H1 (cell line): ENCODE results near the gene ZNF562. TPM values are rescaled to one million over a fixed set of nuclear protein-coding genes. Genes with fewer than 3 reads are reported as not detected.

ENCODE experiments used
- CTCF ChIA-PET: fragments of 300-600 bp; sonication (Branson Sonifier 250); formaldehyde crosslinking; loops from one replicate; lab custom pipeline; 2021; ENCODE audit not compliant: partially characterized antibody; lab: Charles Lee
- POLR2A ChIA-PET: fragments of 300-600 bp; sonication (Branson Sonifier 250); formaldehyde crosslinking; loops from one replicate; lab custom pipeline; 2021; ENCODE audit warnings: inconsistent platforms; ENCODE audit not compliant: partially characterized antibody; lab: Charles Lee
- DNase-seq, 2 experiments: peaks; one replicate each; pipeline versions ENCODE4 v3.0.0 to v3.0.0-alpha.2; 2010 to 2022; ENCODE audit warnings: low spot score in 2 of 2, low read depth in 1 of 2, mixed read lengths in 1 of 2
- FAIRE-seq: peaks from 2 replicates; lab custom pipeline; 2011; peaks lifted over from hg19 to GRCh38; lab: Jason Lieb, UNC
- H2AFZ ChIP-seq: 2 replicates; pipeline ENCODE4 v1.8.1; 2012; ENCODE audit warnings: low read length, inconsistent platforms
- H2AK5ac ChIP-seq: 2 replicates; pipeline ENCODE4 v1.6.1; 2013; ENCODE audit warnings: low read depth, low read length
- H2BK120ac ChIP-seq: replicated peaks from 2 replicates; pipeline ENCODE3; 2013; ENCODE audit warnings: low read depth, low read length, inconsistent platforms
- H2BK12ac ChIP-seq: 2 replicates; pipeline ENCODE4 v1.6.1; 2013; ENCODE audit warnings: low read depth, low read length
- H2BK15ac ChIP-seq: 2 replicates; pipeline ENCODE4 v1.6.1; 2013; ENCODE audit warnings: low read length
- H2BK20ac ChIP-seq: 2 replicates; pipeline ENCODE4 v1.6.1; 2013; ENCODE audit warnings: low read length
- H2BK5ac ChIP-seq: 2 replicates; pipeline ENCODE4 v1.6.1; 2013; ENCODE audit warnings: low read depth, low read length
- H3K14ac ChIP-seq: 2 replicates; pipeline ENCODE4 v1.6.1; 2013; ENCODE audit warnings: inconsistent platforms; ENCODE audit not compliant: insufficient read length
- H3K18ac ChIP-seq: 2 replicates; pipeline ENCODE4 v1.6.1; 2013; ENCODE audit warnings: low read length; ENCODE audit errors: extremely low read depth
- H3K23ac ChIP-seq: 2 replicates; pipeline ENCODE4 v1.6.1; 2013; ENCODE audit warnings: inconsistent platforms; ENCODE audit not compliant: insufficient read length
- H3K23me2 ChIP-seq: 2 replicates; pipeline ENCODE4 v1.6.1; 2013; ENCODE audit warnings: low read depth, low read length
- H3K27ac ChIP-seq: 2 replicates; pipeline ENCODE4 v1.6.1; 2011; ENCODE audit warnings: low read depth, low read length, inconsistent platforms
- H3K27me3 ChIP-seq, 4 experiments: replicated peaks in 1 of 4; 1 replicate in 1 of 4; 2 replicates in 3 of 4; pipeline versions ENCODE4 v1.6.1 to v1.8.1; 2011 to 2013; ENCODE audit warnings: low read length in 3 of 4, mild to moderate bottlenecking in 3 of 4, inconsistent platforms in 2 of 4, mixed read lengths in 2 of 4, moderate library complexity in 1 of 4; ENCODE audit not compliant: control insufficient read depth in 3 of 4, insufficient read depth in 3 of 4; ENCODE audit errors: extremely low read depth in 1 of 4
- H3K36me3 ChIP-seq, 4 experiments: 2 replicates each; pipeline versions ENCODE4 v1.6.1 to v1.8.1; 2011 to 2013; ENCODE audit warnings: mild to moderate bottlenecking in 4 of 4, low read length in 3 of 4, moderate library complexity in 2 of 4, control low read depth in 1 of 4, inconsistent platforms in 1 of 4; ENCODE audit not compliant: insufficient read depth in 4 of 4, control insufficient read depth in 2 of 4
- H3K4ac ChIP-seq: replicated peaks from 2 replicates; pipeline ENCODE3; 2013; ENCODE audit warnings: low read length, low read depth, mixed read lengths, inconsistent platforms; ENCODE audit not compliant: insufficient read length
- H3K4me1 ChIP-seq, 4 experiments: replicated peaks in 1 of 4; 1 replicate in 1 of 4; 2 replicates in 3 of 4; pipeline versions ENCODE4 v1.6.1 to v1.8.1; 2011 to 2013; ENCODE audit warnings: low read length in 3 of 4, inconsistent platforms in 2 of 4, mixed read lengths in 1 of 4; ENCODE audit not compliant: insufficient read depth in 4 of 4, control insufficient read depth in 3 of 4
- H3K4me2 ChIP-seq, 2 experiments: 2 replicates each; pipeline versions ENCODE4 v1.6.1 to v1.8.1; 2011 to 2013; ENCODE audit warnings: low read depth in 2 of 2, low read length in 2 of 2, control low read depth in 1 of 2, inconsistent platforms in 1 of 2, mild to moderate bottlenecking in 1 of 2; ENCODE audit not compliant: insufficient read depth in 1 of 2
- H3K4me3 ChIP-seq, 4 experiments: fragments of 200-600, 300-600 bp in 1 of 4; sonication (generic), shearing (Covaris generic), sonication (Bioruptor Twin) in 1 of 4; 2 replicates each; pipeline versions ENCODE4 v1.5.1 to v1.8.1; 2011 to 2016; ENCODE audit warnings: low read length in 4 of 4, low read depth in 3 of 4, control low read depth in 2 of 4, inconsistent platforms in 2 of 4, mild to moderate bottlenecking in 2 of 4, mixed read lengths in 1 of 4, moderate library complexity in 1 of 4; ENCODE audit not compliant: insufficient read depth in 2 of 4; ENCODE audit errors: extremely low read depth in 1 of 4
- H3K56ac ChIP-seq: replicated peaks from 2 replicates; pipeline ENCODE3; 2013; ENCODE audit warnings: low read depth, mild to moderate bottlenecking, mixed read lengths, low read length, inconsistent platforms; ENCODE audit not compliant: insufficient read length
- H3K79me1 ChIP-seq: 2 replicates; pipeline ENCODE4 v1.6.1; 2013; ENCODE audit warnings: low read depth, low read length, control low read depth
- H3K79me2 ChIP-seq, 2 experiments: 2 replicates each; pipeline versions ENCODE4 v1.6.1 to v1.8.1; 2012 to 2013; ENCODE audit warnings: low read length in 2 of 2, mild to moderate bottlenecking in 2 of 2, inconsistent platforms in 1 of 2; ENCODE audit not compliant: insufficient read depth in 2 of 2, control insufficient read depth in 1 of 2
- H3K9ac ChIP-seq, 4 experiments: replicated peaks in 1 of 4; 1 replicate in 1 of 4; 2 replicates in 3 of 4; pipeline versions ENCODE4 v1.6.1 to v1.8.1; 2011 to 2013; ENCODE audit warnings: low read depth in 3 of 4, low read length in 3 of 4, control low read depth in 2 of 4, mild to moderate bottlenecking in 2 of 4, moderate library complexity in 2 of 4, inconsistent platforms in 1 of 4; ENCODE audit errors: extremely low read depth in 1 of 4
- H3K9me3 ChIP-seq, 2 experiments: 2 replicates each; pipeline versions ENCODE4 v1.6.1 to v1.8.1; 2012 to 2013; ENCODE audit warnings: mild to moderate bottlenecking in 2 of 2, moderate library complexity in 2 of 2, control low read depth in 1 of 2, inconsistent platforms in 1 of 2, low read depth in 1 of 2, low read length in 1 of 2, mixed read lengths in 1 of 2; ENCODE audit not compliant: insufficient read depth in 2 of 2
- H4K20me1 ChIP-seq, 2 experiments: replicated peaks in 1 of 2; 2 replicates each; pipeline versions ENCODE3 to v1.8.1; 2011 to 2013; ENCODE audit warnings: inconsistent platforms in 2 of 2, low read length in 2 of 2, mild to moderate bottlenecking in 1 of 2; ENCODE audit not compliant: insufficient read depth in 2 of 2, control insufficient read depth in 1 of 2
- H4K5ac ChIP-seq: 2 replicates; pipeline ENCODE4 v1.6.1; 2013; ENCODE audit warnings: low read length, low read depth, mixed read lengths, inconsistent platforms; ENCODE audit not compliant: insufficient read length
- H4K8ac ChIP-seq: 2 replicates; pipeline ENCODE4 v1.8.0; 2013; ENCODE audit warnings: mild to moderate bottlenecking, moderate library complexity, low read length, inconsistent platforms; ENCODE audit not compliant: insufficient read depth; ENCODE audit errors: extremely low read depth
- H4K91ac ChIP-seq: replicated peaks from 2 replicates; pipeline ENCODE3; 2013; ENCODE audit warnings: low read length, mixed read lengths, inconsistent platforms; ENCODE audit not compliant: insufficient read length
- CHD2 ChIP-seq: IDR thresholded peaks from 2 replicates; pipeline ENCODE4 v1.6.1; 2012; ENCODE audit warnings: low read length, improper control_type of control experiment
- CREB1 ChIP-seq: IDR thresholded peaks from 2 replicates; pipeline ENCODE4 v1.6.1; 2012; ENCODE audit warnings: inconsistent platforms
- CTBP2 ChIP-seq: IDR thresholded peaks from 2 replicates; pipeline ENCODE4 v1.7.0; 2011; ENCODE audit warnings: borderline replicate concordance, mild to moderate bottlenecking, moderate library complexity, mixed read lengths, low read length; ENCODE audit not compliant: insufficient read depth, insufficient read length
- EP300 ChIP-seq, 2 experiments: IDR thresholded peaks; 1 replicate in 1 of 2; 2 replicates in 1 of 2; pipeline ENCODE4 v1.6.1; 2011 to 2012; ENCODE audit warnings: low read depth in 2 of 2, low read length in 2 of 2, mild to moderate bottlenecking in 2 of 2, borderline replicate concordance in 1 of 2, inconsistent platforms in 1 of 2, moderate library complexity in 1 of 2
- JUN ChIP-seq: IDR thresholded peaks from 2 replicates; pipeline ENCODE4 v1.6.1; 2011; ENCODE audit warnings: low read depth, mild to moderate bottlenecking, improper control_type of control experiment, low read length
- KDM4A ChIP-seq: IDR thresholded peaks from one replicate; pipeline ENCODE4 v1.7.1; 2012; ENCODE audit warnings: low read depth, mild to moderate bottlenecking, moderate library complexity, low read length, inconsistent platforms; ENCODE audit not compliant: severe bottlenecking
- KDM5A ChIP-seq: fragments of 200-600 bp; IDR thresholded peaks from 2 replicates; pipeline ENCODE4 v1.7.1; 2012; ENCODE audit warnings: mild to moderate bottlenecking, low read length, inconsistent platforms, mixed read lengths
- TBP ChIP-seq: IDR thresholded peaks from 2 replicates; pipeline ENCODE4 v1.6.1; 2011; ENCODE audit warnings: low read depth, low read length, improper control_type of control experiment
- WGBS, 2 experiments: shearing (Covaris generic) in 1 of 2; methylation state at CpG; one replicate each; pipeline versions ENCODE4 v1.1.6 to v1.1.7; 2013 to 2015; ENCODE audit warnings: low lambda C conversion rate in 2 of 2, mixed read lengths in 2 of 2, inconsistent platforms in 1 of 2, low coverage in 1 of 2, missing lambda C conversion rate in 1 of 2; ENCODE audit not compliant: insufficient replicate concordance in 2 of 2, insufficient coverage in 1 of 2, insufficient read length in 1 of 2; ENCODE audit errors: extremely low coverage in 1 of 2, missing lambda C conversion rate in 1 of 2; 5-methylcytosine and 5-hydroxymethylcytosine counted together
- polyA plus RNA-seq, 7 experiments: library from polyadenylated mRNA; depleted of rRNA in 3 of 7; stranded (reverse) in 5 of 7; unstranded in 2 of 7; fragments of >200 nt in 5 of 7; fragments of 200-250 nt in 2 of 7; gene quantifications; 1 replicate in 5 of 7; 2 replicates in 1 of 7; 4 replicates in 1 of 7; pipeline versions ENCODE4 v1.2.1 to v1.2.3, GENCODE V29; 2011 to 2013; ENCODE audit warnings: missing spikeins in 2 of 7, mixed read lengths in 2 of 7
- total RNA-seq: library from RNA; stranded (reverse); fragmentation: NEBNext Ultra II Directional; extraction: Animal tissue kit (Norgen Biotek cat#: 25700); gene quantifications from 2 replicates; pipeline ENCODE4 v1.2.1, GENCODE V29; 2021
- TF ChIP-seq, protein P1 (sequence below), 3 experiments: IDR thresholded peaks; 1 replicate in 2 of 3; 2 replicates in 1 of 3; pipeline versions ENCODE4 v1.5.1 to v1.6.1; 2011; ENCODE audit warnings: low read length in 3 of 3, mild to moderate bottlenecking in 3 of 3, inconsistent platforms in 2 of 3, low read depth in 1 of 3, moderate library complexity in 1 of 3; ENCODE audit not compliant: insufficient read depth in 1 of 3; ENCODE audit errors: control extremely low read depth in 1 of 3

The ZNF562 gene
- total and polyA plus RNA-seq, 2 of the 8 experiments (the other 6 are each of a cell fraction or from before 2014, with no cell fraction given), result 0.12 to 2.5 TPM

- no peak overlapping the region for H2BK120ac ChIP-seq
- no peak overlapping the region for H2BK20ac ChIP-seq
- POLR2A ChIA-PET, result no interaction called here
- H3K4me2 ChIP-seq, result no peak overlapping the region
- FAIRE-seq (no peak), DNase-seq (no peak)
- no peak overlapping the region for H4K8ac ChIP-seq
- no peaks in the 10 kb centered on the region; a peak in 1 of 7 replicates for H3K4me1 ChIP-seq
- H3K14ac ChIP-seq, result no peak overlapping the region
- no peak overlapping the region for H3K27ac ChIP-seq
- TF ChIP-seq CTBP2 (no peak), JUN (no peak), TBP (no peak), CHD2 (no peak), CREB1 (no peak), EP300 (IDR thresholded peaks at IDR 0.05; ENCODE audit: borderline replicate concordance in 1 of 2, low read depth in 2 of 2, low read length in 2 of 2) (no peak), KDM5A (no peak), KDM4A (no peak)
- TF ChIP-seq, protein P1, sequence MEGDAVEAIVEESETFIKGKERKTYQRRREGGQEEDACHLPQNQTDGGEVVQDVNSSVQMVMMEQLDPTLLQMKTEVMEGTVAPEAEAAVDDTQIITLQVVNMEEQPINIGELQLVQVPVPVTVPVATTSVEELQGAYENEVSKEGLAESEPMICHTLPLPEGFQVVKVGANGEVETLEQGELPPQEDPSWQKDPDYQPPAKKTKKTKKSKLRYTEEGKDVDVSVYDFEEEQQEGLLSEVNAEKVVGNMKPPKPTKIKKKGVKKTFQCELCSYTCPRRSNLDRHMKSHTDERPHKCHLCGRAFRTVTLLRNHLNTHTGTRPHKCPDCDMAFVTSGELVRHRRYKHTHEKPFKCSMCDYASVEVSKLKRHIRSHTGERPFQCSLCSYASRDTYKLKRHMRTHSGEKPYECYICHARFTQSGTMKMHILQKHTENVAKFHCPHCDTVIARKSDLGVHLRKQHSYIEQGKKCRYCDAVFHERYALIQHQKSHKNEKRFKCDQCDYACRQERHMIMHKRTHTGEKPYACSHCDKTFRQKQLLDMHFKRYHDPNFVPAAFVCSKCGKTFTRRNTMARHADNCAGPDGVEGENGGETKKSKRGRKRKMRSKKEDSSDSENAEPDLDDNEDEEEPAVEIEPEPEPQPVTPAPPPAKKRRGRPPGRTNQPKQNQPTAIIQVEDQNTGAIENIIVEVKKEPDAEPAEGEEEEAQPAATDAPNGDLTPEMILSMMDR (IDR thresholded peaks at IDR 0.05; ENCODE audit: control extremely low read depth in 1 of 3, insufficient read depth in 1 of 3, low read depth in 1 of 3, low read length in 3 of 3), result no peak
- 100% methylated on average over 1 of the region's 1 CpG; no CpG with 5 or more reads in 1 of the 2 experiments for WGBS, 2 experiments
- peaks cover 0 to 44% (median 13%) of the 10 kb centered on the region in 4 experiments; a peak in 6 of 8 replicates for H3K36me3 ChIP-seq
- H3K9ac ChIP-seq, result no peak overlapping the region
- H2AK5ac ChIP-seq, result no peak overlapping the region
- no peak overlapping the region for H4K91ac ChIP-seq
- no peaks in the 10 kb centered on the region for H3K27me3 ChIP-seq
- no peaks in the 10 kb centered on the region for H4K20me1 ChIP-seq
- no peaks in the 10 kb centered on the region; the same call in 1 of the 2 replicates for H3K23me2 ChIP-seq
- H3K79me1 ChIP-seq, result no peaks in the 10 kb centered on the region
- H2BK15ac ChIP-seq, result no peak overlapping the region
- CTCF ChIA-PET, result interaction anchor here (0.6 kb wide), 1 partner anchor 45 kb away, joined by 3 read pairs; no protein-coding TSS in a partner anchor
- H3K56ac ChIP-seq, result no peak overlapping the region
- H2BK5ac ChIP-seq, result no peak overlapping the region
- H3K18ac ChIP-seq, result no peak overlapping the region
- H3K4me3 ChIP-seq, result no peak overlapping the region
- H3K9me3 ChIP-seq, result peaks cover 18 to 20% of the 10 kb centered on the region in 2 experiments
- no peak overlapping the region for H3K23ac ChIP-seq
- H2BK12ac ChIP-seq, result no peak overlapping the region
- no peaks in the 10 kb centered on the region for H3K79me2 ChIP-seq
- no peak overlapping the region for H4K5ac ChIP-seq
- H2AFZ ChIP-seq, result no peak overlapping the region
- no peak overlapping the region for H3K4ac ChIP-seq
Measured at GRCh38 chr19:9640956-9641355, 33.9 kb downstream of the ZNF562 start.
